Measurements from ENCODE around the gene GRHPR.
"Not testable (repeated sequence)": the region's sequence is repeated elsewhere in the genome, so short reads cannot be mapped to it uniquely, and the experiment has no call there.

Gene GRHPR

DNA sequence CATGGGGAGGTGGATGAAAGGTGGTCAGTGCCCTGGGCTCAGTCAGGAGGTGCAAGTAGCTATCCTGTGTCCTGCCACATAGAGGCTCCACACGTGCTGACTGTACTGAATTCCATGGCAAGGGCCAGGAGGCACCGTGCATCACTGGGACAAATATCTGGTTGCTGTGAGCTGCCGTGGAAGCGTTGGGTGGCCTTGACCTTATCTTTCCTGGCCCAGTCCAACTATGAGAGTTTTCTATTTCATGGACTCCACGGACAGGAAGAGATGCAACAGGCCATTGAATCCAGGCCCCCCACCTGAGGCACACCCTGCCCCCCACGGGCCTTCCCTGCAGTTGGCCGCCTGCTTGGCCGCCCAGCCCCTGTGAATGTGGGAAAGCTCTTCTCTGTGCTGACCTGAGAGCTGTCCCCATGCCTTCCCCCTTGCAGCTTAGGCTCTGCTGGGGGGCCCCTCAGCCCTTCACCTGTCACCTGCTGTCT lies 1.7 kb downstream of the GRHPR start:
- no peak for DNase-seq

- no peak for DNase-seq
Observed at GRCh38 chr9:37424686-37425297, 2.3 kb downstream of the GRHPR start.

DNA sequence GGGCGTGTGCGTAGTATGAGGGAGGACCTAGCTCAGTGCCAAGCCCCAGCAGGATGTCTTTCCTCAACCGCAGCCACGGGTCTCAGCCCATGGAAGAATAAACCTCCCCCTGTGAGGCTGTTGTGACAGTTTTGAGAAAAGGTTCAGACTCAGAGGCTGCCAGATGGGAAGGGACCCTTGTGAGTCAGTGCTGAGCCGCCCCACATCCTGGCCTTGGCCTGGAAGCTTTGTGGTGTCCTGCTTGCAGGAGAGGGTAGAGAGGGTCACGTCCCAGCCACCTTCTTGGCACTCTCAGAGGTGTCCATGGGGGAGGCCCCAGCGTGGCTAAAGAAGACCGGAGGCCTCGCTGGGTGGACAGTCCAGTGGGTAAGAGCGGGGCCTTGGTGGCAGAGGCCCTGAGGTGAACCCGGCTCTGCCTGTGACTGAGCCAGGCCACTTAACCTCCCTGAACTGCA lies 2.8 kb downstream of the GRHPR start:
- no peak for DNase-seq

GRCh38 chr9:37426431-37426830 lies 3.9 kb downstream of the GRHPR start:
- DNase-seq = not testable (repeated sequence)

DNA sequence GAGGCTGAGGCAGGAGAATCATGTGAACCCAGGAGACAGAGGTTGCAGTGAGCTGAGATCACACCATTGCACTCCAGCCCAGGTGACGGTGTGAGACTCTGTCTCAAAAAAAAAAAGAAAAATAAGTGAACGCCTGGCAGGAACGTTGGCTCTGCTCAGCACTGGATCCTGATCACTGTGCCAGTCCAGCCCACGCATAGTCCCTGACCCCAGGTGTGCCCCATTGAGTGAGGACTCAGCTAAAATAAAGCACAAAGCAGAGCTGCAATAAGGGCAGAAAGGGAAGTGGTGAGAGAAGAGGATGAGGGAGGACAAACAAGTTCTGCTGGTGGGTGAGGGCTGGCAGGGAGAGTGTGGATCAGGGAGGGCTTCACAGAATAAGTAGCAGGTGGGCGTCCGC lies 4.3 kb downstream of the GRHPR start:
- DNase-seq = no peak

DNA sequence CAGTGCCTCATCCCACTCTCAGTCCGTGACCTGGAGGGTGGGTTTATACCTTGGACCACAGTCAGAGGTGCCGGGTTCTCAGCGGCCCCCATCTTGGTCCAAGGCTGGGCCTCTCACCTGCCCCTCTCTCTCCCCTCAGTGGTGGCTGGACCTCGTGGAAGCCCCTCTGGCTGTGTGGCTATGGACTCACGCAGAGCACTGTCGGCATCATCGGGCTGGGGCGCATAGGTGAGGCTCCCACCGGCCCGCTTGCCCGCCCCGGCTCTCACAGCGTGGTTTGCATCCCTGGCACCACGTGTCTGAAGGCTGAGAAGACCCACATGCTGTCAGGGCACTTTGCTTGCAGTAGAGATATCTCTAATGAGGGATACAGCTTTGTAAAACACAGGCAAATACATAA lies 5.8 kb downstream of the GRHPR start:
- no peak for DNase-seq

- DNase-seq = no peak
Observed at GRCh38 chr9:37429441-37430285, 7.2 kb downstream of the GRHPR start.

DNA sequence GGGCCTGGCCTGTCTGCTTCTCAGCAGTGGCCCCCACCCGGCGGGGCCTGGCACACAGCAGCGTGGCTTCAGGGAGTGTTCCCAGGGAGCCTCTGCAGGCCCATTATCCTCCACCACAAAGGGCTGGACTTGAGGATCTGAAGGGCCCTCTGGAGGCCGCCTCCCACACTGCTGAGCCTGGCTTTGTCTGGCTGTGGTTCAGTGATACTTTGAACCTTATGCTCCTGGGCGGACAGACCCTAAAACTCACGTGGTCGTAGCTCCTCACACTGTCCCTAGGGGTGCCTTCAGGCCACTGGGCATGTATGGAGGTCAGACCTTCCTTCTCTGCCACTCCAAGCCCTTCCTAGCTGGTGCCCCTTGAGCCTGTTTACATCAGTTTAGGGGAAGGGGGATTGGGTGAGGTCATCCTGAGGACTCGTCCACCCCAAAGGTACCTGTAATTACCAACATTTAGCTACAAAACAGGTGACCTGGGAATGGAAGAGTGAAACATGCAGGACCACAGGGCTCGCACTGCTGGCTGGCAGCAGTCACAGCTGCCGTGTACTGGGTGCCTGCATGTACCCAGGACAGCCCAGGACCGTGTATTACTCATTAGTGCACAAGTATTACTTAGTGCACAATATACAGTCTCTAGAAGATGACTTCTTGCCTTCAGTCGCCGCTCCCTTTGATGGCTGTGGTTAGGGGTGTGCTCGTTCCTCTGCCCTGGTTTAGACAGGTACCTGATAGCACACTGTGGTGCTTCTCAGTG lies 8.5 kb downstream of the GRHPR start:
- no peak for DNase-seq

DNA sequence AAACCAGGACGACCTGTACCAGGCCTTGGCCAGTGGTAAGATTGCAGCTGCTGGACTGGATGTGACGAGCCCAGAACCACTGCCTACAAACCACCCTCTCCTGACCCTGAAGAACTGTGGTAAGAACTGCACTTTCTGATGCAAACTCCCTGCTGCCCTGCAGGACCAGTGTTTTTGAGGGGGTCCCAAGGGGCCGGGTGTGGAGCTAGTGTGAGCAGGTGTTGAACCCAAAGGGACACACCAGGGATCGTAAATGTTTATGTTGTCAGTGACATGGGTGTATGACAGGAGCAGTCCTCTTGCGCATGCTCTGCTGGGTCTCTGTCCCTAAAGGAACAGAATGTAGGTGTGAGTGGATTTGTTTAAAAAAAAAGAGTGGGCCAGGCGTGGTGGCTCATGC lies 9.5 kb downstream of the GRHPR start:
- DNase-seq = no peak

GRCh38 chr9:37433867-37434371 lies 11.4 kb downstream of the GRHPR start:
- DNase-seq = no peak

DNA sequence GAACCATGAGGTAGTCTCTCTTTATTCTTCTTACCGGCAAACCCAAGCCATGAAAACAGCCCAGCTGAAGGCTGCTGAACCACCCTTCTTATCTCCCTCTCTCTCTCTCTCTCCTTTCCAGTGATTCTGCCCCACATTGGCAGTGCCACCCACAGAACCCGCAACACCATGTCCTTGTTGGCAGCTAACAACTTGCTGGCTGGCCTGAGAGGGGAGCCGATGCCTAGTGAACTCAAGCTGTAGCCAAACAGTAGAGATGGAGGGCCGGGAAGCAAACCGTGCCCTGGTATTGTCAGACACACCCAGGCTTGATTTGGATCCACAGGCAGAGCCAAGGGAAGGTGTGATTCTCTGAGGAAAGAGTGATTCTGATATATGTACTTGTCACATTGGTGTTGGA lies 14.0 kb downstream of the GRHPR start:
- DNase-seq = no peak

DNA sequence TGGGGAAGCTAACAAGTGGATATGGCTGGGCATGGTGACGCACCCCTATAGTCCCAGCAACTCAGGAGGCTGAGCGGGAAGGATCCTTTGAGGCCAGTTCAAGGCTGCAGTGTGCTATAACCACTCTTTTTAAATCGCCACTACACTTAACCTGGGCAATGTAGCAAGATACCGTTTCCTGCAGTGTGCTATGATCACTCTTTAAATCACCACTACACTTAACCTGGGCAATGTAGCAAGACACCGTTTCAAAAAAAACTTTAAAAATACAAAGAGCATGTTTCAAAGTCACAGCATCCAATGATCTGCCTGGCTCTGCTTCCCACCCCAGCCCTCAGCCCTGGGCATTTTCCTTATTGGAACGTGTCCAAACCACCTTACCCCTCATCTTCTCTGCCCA lies 14.5 kb downstream of the GRHPR start:
- DNase-seq = no peak

DNA sequence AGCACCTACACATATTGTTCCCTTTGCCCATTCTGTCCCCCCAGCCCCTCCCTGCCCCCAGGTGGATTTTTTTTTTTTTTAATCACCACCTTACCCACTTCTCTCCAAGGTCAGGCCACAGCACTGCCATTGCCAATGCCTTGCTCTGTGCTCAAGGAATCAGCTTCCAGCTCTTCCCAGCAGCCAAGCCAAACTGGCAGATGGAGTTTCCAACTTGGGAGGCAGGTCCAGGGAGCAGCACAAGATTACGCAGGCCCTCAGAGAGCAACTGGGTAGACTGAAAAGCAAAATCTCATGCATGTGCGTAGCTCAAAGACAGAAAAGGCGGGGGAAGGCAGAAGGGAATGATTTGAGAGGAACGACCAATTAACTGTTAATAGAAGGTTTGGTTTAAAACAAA lies 15.1 kb downstream of the GRHPR start:
- DNase-seq = no peak

GRCh38 chr9:37438359-37438758 lies 15.9 kb downstream of the GRHPR start:
- DNase-seq = no peak

DNA sequence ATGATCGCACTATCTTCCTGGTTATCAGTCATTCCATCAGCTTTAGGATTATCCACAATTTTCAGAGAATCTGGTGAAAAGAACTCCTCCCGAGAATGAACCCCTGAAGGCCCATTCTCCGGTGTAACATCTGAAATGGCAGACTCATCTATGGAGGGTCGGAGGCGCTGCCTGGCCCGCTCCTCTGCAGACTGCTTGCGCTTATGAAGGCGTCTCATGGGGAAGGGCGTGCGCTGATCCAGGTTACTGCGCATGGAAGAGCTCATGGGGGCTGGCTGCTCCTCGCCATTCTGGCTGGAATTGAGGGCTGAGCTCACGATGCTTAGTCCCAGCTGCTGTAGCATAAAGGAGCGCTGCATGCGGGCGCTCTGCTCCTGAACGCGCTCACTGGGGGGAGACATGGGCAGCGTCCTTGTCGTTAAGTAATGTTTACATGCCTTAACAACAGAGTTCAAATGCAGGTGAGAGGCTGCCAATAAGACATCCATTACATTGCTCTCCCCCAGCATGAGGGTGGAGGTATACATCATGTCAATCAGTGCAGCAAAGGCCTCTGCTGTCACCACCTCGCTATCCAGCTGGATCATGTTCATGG lies 19.4 kb downstream of the GRHPR start:
- DNase-seq = no peak

GRCh38 chr9:37442556-37442955 lies 20.1 kb downstream of the GRHPR start:
- DNase-seq = no peak

GRCh38 chr9:37443566-37443965 lies 21.1 kb downstream of the GRHPR start:
- DNase-seq = no peak

DNA sequence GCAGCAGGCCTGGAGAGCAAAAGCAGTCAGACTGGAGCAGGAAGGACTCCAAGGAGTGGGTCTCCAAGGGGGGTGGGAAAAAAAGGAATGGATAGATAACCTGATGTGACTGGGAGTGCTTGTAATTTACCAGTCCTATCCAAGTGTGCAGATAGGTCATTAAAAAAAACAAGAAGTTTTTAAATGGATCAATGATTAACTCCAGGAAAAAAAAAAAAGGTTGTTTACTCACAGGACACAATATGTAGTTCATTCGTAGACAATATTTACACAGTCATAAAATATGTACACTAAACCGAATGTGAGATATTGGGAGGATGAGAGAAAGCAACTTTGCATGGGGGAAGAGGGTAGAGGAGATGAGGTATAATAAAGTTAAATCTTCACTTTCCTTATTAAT lies 22.4 kb downstream of the GRHPR start:
- no peak for DNase-seq

GRCh38 chr9:37445832-37446231 lies 23.3 kb downstream of the GRHPR start:
- DNase-seq = no peak

GRCh38 chr9:37446401-37446800 lies 23.9 kb downstream of the GRHPR start:
- DNase-seq = no peak

- no peak for DNase-seq
Observed at GRCh38 chr9:37447111-37447510, 24.6 kb downstream of the GRHPR start.

DNA sequence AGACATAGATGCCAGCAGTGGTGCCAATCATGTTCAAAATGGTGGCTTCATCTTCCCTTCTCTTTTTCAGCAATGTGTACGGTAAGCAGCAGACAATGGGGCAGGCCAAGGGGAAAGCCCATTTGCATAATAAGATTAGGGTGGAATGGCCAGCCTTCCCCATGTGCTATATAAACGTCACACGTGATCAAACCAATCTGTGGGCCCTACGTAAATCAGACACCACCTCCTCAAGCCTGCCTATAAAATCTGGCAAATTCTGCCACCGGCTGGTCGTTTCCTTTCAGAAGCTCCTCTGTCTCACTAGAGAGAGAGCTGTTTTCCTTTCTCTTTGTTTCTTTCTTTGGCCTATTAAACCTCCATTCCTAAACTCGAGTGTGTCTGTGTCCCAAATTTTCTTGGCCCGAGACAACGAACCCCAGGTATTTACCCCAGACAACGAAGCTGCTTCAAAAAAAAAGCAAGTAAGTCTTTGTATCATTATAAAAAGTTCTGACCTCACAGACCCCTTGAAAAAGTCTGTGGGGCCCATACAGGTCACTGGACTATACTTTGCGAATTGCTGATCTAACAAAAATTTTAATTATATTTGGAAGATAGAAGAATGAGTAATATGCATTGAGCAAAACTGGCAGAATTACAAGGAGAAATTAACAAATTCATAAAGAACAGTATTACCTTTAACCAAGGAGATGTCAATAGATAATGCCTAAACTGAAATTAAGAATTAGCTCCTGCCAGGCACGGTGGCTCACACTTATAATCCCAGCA lies 27.6 kb downstream of the GRHPR start:
- DNase-seq = no peak
